Pancreas (tissue), 10 donors: ENCODE measurements around the gene RGL1. TPM values are rescaled to one million over a fixed set of nuclear protein-coding genes. Genes with fewer than 3 reads are reported as not detected.

Experiments
- ATAC-seq, 4 donors: fragments of 200-7000 bp; cut with Tn5 transposase; one replicate each; pipeline versions ENCODE4 v1.8.0 to v1.9.1; 2020; ENCODE audit warnings: mild to moderate bottlenecking in 4 of 4, moderate library complexity in 4 of 4
- DNase-seq, 6 donors: peaks; one replicate each; pipeline ENCODE4 v3.0.0-alpha.2; 2020
- FAIRE-seq: peaks from 2 replicates; lab custom pipeline; 2012; peaks lifted over from hg19 to GRCh38; lab: Jason Lieb, UNC
- H3K27ac ChIP-seq, 4 donors: fragments of 200-600 bp; sonication (generic); 1 replicate in 3 of 4; 2 replicates in 1 of 4; pipeline versions ENCODE4 v1.5.0 to v1.8.0; 2020
- H3K27me3 ChIP-seq, 4 donors: fragments of 200-600 bp; one replicate each; pipeline ENCODE4 v1.8.0; 2021
- H3K36me3 ChIP-seq, 3 donors: fragments of 200-600 bp; sonication (generic) in 1 of 3; one replicate each; pipeline versions ENCODE4 v1.5.0 to v1.8.0; 2020 to 2021
- H3K4me1 ChIP-seq, 3 donors: fragments of 200-600 bp; one replicate each; pipeline ENCODE4 v1.8.0; 2021
- H3K4me3 ChIP-seq, 4 donors: fragments of 200-600 bp; sonication (generic) in 2 of 4; one replicate each; pipeline versions ENCODE4 v1.5.0 to v1.8.0; 2020 to 2021
- H3K9me3 ChIP-seq, 4 donors: fragments of 200-600 bp; one replicate each; pipeline ENCODE4 v1.8.0; 2021
- WGBS, 2 donors: extraction: QIAGEN DNeasy Blood & Tissue Kit; methylation state at CpG; one replicate each; pipeline ENCODE4 v1.1.7; 2013; 5-methylcytosine and 5-hydroxymethylcytosine counted together
- intact Hi-C, 3 donors: fragments of 100-400 bp; cut with DNase I; formaldehyde crosslinking; loops; one replicate each; pipeline versions ENCODE4 v1.11.1 to v1.14.2; 2022
- polyA plus RNA-seq, 2 donors: library from polyadenylated mRNA; stranded (reverse); fragments of 200-250 nt; gene quantifications; one replicate each; pipeline ENCODE4 v1.2.3, GENCODE V29; 2013
- total RNA-seq, 6 donors: library from RNA; stranded (reverse); fragmentation: NEBNext Ultra II Directional in 4 of 6; extraction: Animal tissue kit (Norgen Biotek cat#: 25700) in 4 of 6; gene quantifications; one replicate each; pipeline versions ENCODE4 v1.2.1 to v1.2.4, GENCODE V29; 2021 to 2023
- TF ChIP-seq, protein P1 (sequence below), 4 donors: fragments of 200-600 bp; sonication (generic) in 3 of 4; IDR thresholded peaks; one replicate each; pipeline versions ENCODE4 v1.5.0 to v1.8.0; 2021; ENCODE audit warnings: antibody characterized with exemption in 4 of 4
- donor health status: healthy with polysubstance abuse.
- donor health status: DM: no; HTN: no; CAD: no; lungs with moderate emphysema.
- donor health status: DM: no; HTN: no; CAD: no.
- donor health status: control.
- donor health status: control.
- donor health status: Bipolar disorder and iron deficiency.
- donor health status: DM: yes; HTN: yes; CAD: no.
- donor health status: DM: no; HTN: no; CAD: no.
- donor health status: DM: no; HTN: no; CAD: no.
- donor health status: DM: yes; HTN: yes; CAD: no.

Gene RGL1
- total and polyA plus RNA-seq, 8 donors = 2.8 to 9.1 (median 5.0) TPM

DNA sequence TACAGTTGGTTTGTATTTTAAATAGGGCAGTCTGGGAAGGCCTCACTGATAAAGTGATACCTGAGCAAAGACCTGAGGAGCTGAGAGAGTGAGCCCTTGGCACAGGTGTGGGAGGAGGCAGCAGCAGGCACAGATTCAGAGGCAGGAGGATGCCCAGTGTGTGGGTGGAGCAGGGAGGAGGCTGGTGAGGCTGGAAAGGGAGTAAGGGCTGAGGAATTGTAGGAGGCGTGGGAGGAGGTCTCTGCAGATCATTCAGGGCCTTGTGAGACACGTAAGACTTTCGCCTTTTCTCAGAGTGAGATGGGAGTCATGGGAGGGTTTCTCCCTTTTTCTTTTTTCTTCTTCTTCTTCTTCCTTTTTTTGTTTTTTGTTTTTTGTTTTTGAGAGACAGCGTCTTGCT lies 58.0 kb downstream of the RGL1 start:
- Histone ChIP-seq H3K36me3 (no peaks in the 10 kb centered on the region), H3K4me3 (no peak overlapping the region), H3K9me3 (no peaks in the 10 kb centered on the region), H3K4me1 (no peaks in the 10 kb centered on the region), H3K27me3 (no peaks in the 10 kb centered on the region), H3K27ac (no peak overlapping the region)
- 82 to 90% methylated on average over 4 of the region's 4 CpGs for WGBS, 2 donors
- TF ChIP-seq, protein P1, sequence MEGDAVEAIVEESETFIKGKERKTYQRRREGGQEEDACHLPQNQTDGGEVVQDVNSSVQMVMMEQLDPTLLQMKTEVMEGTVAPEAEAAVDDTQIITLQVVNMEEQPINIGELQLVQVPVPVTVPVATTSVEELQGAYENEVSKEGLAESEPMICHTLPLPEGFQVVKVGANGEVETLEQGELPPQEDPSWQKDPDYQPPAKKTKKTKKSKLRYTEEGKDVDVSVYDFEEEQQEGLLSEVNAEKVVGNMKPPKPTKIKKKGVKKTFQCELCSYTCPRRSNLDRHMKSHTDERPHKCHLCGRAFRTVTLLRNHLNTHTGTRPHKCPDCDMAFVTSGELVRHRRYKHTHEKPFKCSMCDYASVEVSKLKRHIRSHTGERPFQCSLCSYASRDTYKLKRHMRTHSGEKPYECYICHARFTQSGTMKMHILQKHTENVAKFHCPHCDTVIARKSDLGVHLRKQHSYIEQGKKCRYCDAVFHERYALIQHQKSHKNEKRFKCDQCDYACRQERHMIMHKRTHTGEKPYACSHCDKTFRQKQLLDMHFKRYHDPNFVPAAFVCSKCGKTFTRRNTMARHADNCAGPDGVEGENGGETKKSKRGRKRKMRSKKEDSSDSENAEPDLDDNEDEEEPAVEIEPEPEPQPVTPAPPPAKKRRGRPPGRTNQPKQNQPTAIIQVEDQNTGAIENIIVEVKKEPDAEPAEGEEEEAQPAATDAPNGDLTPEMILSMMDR (IDR thresholded peaks at IDR 0.05) = no peak
- DNase-seq (no peak), ATAC-seq (no peak), FAIRE-seq (no peak)
- intact Hi-C loops = no loop called here

GRCh38 chr1:183863852-183864251 lies 58.9 kb downstream of the RGL1 start:
- TF ChIP-seq, protein P1 (IDR thresholded peaks at IDR 0.05) = no peak
- ATAC-seq = no peak
- intact Hi-C loops = no loop called here
- Histone ChIP-seq H3K4me3 (no peak overlapping the region), H3K36me3 (no peaks in the 10 kb centered on the region), H3K9me3 (no peaks in the 10 kb centered on the region), H3K4me1 (no peaks in the 10 kb centered on the region), H3K27me3 (no peaks in the 10 kb centered on the region), H3K27ac (no peak overlapping the region)
- no peak for DNase-seq
- FAIRE-seq = no peak

- ATAC-seq = no peak
- intact Hi-C loops = no loop called here
- WGBS, 2 donors = 88 to 89% methylated on average over 3 of the region's 3 CpGs
- Histone ChIP-seq H3K27me3 (no peaks in the 10 kb centered on the region), H3K27ac (no peak overlapping the region), H3K4me1 (no peaks in the 10 kb centered on the region), H3K36me3 (no peaks in the 10 kb centered on the region), H3K4me3 (no peak overlapping the region), H3K9me3 (no peaks in the 10 kb centered on the region)
- TF ChIP-seq, protein P1 (IDR thresholded peaks at IDR 0.05) = no peak
- FAIRE-seq = no peak
- DNase-seq = no peak
Observed at GRCh38 chr1:183864611-183865010, 59.7 kb downstream of the RGL1 start.

- Histone ChIP-seq H3K36me3 (no peaks in the 10 kb centered on the region), H3K9me3 (no peaks in the 10 kb centered on the region), H3K4me1 (no peaks in the 10 kb centered on the region), H3K27ac (no peak overlapping the region), H3K27me3 (no peaks in the 10 kb centered on the region), H3K4me3 (no peak overlapping the region)
- 82 to 83% methylated on average over 3 of the region's 3 CpGs for WGBS, 2 donors
- ATAC-seq (no peak), FAIRE-seq (no peak), DNase-seq (no peak)
- TF ChIP-seq, protein P1 (IDR thresholded peaks at IDR 0.05) = no peak
- intact Hi-C loops = no loop called here
Observed at GRCh38 chr1:183869230-183869629, 64.3 kb downstream of the RGL1 start.

DNA sequence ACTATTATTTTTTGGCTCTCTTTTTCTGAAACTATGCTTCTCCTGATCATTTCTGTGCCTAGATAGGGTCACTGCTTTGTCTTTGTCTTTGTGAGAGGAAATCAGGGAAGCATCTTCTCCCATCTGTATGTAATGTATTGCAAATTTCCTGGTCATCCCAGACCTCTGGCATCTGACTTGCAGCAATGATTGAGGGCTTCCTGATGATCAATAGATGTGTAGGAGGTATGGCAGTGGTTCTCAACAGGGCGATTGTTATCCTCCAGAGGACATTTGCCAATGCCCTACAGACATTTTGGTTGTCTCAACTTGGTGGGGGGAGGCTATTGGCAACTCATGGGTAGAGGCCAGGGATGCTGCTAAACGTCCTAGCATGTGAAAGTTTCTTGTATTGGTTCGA lies 64.7 kb downstream of the RGL1 start:
- intact Hi-C loops = no loop called here
- TF ChIP-seq, protein P1 (IDR thresholded peaks at IDR 0.05) = no peak
- H3K4me1 ChIP-seq = no peaks in the 10 kb centered on the region
- no peak for FAIRE-seq
- no peak for ATAC-seq
- no peaks in the 10 kb centered on the region for H3K27me3 ChIP-seq
- no peaks in the 10 kb centered on the region for H3K36me3 ChIP-seq
- WGBS, 2 donors = 63 to 70% methylated on average over 3 of the region's 3 CpGs
- H3K4me3 ChIP-seq = no peak overlapping the region
- no peaks in the 10 kb centered on the region for H3K9me3 ChIP-seq
- DNase-seq = no peak
- no peak overlapping the region for H3K27ac ChIP-seq
